Brain microvascular endothelial cell (primary cell): ENCODE results near the gene TSNAXIP1.

Experiments
- DNase-seq: peaks from one replicate; pipeline ENCODE4 v3.0.0-alpha.2; 2020
- H3K27ac ChIP-seq: fragments of 250-450 bp; sonication (Bioruptor Pico); 2 replicates; pipeline ENCODE4 v1.5.1; 2020; ENCODE audit warnings: mild to moderate bottlenecking, moderate library complexity
- H3K27me3 ChIP-seq: fragments of 250-450 bp; sonication (Bioruptor Pico); replicated peaks from 2 replicates; pipeline ENCODE4 v1.5.1; 2020; ENCODE audit warnings: mild to moderate bottlenecking
- H3K36me3 ChIP-seq: fragments of 250-450 bp; sonication (Bioruptor Pico); replicated peaks from 2 replicates; pipeline ENCODE4 v1.5.1; 2020; ENCODE audit warnings: mild to moderate bottlenecking
- H3K4me3 ChIP-seq: 2 replicates; pipeline ENCODE4 v1.5.1; 2011; ENCODE audit warnings: low read depth, mild to moderate bottlenecking, control low read depth, low read length, moderate library complexity
- in situ Hi-C: cut with HindIII; loops from 2 replicates; pipeline ENCODE4 v1.10.0; 2017; ENCODE audit warnings: low sequenced_read_pairs, low pct_ligation_motif_present
- TF ChIP-seq, protein P1 (sequence below): IDR thresholded peaks from 2 replicates; pipeline ENCODE4 v1.5.1; 2011; ENCODE audit warnings: low read depth, mild to moderate bottlenecking, moderate library complexity, low read length, control low read depth, inconsistent platforms; ENCODE audit errors: missing control alignments

Gene TSNAXIP1

DNA sequence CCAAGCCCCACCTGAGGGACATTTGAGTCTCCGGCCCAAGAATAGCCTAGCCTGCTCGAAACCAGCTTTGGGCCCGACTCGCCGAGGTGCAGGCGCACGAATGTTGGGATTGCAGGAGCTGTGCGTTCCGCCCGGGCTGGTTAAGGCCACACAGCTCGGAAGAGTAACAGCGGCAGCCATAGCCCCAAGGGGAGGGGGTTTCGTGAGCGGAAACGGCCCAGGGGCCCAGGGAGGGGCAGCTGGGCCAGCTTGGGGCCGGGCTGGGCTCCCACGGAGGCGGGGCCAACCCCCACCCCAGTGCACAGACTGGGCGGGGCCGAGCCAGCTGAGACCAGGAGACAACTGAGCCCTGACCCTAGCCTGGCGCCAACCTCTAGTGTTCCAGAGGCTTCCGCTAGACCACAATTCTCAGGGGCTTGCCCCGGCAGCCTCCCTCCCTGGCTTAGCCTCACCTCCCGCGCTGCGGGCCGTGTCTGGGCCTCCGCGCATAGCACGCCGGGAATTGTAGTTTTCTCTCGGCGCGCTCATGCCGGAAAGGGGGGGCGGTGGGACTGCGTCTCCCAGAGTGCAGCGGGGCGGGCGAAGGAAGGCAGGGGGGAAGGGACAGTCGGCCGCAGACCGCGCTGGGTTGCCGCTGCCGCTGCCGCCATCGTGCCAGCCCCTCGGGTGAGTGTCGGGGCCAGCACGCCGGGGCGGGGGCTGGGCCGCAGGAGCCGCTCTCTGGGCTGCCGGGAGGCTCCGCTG is 39.8 kb downstream of the TSNAXIP1 start, which contains the start of gene NUTF2:
Gene NUTF2 (plus strand): TSS at position 614 of the 744 bp plus-strand sequence. CDS start 18,198 bp downstream, outside the sequence.
- peak; percentile 90 for DNase-seq
- Histone ChIP-seq H3K36me3 (no peaks in the 10 kb centered on the region), H3K27ac (peak within 1 kb of the TSS; percentile 83), H3K4me3 (peak within 1 kb of the TSS; percentile 91), H3K27me3 (no peaks in the 10 kb centered on the region)
- in situ Hi-C loops, result no loop called here
- TF ChIP-seq, protein P1, sequence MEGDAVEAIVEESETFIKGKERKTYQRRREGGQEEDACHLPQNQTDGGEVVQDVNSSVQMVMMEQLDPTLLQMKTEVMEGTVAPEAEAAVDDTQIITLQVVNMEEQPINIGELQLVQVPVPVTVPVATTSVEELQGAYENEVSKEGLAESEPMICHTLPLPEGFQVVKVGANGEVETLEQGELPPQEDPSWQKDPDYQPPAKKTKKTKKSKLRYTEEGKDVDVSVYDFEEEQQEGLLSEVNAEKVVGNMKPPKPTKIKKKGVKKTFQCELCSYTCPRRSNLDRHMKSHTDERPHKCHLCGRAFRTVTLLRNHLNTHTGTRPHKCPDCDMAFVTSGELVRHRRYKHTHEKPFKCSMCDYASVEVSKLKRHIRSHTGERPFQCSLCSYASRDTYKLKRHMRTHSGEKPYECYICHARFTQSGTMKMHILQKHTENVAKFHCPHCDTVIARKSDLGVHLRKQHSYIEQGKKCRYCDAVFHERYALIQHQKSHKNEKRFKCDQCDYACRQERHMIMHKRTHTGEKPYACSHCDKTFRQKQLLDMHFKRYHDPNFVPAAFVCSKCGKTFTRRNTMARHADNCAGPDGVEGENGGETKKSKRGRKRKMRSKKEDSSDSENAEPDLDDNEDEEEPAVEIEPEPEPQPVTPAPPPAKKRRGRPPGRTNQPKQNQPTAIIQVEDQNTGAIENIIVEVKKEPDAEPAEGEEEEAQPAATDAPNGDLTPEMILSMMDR, result no peak

DNA sequence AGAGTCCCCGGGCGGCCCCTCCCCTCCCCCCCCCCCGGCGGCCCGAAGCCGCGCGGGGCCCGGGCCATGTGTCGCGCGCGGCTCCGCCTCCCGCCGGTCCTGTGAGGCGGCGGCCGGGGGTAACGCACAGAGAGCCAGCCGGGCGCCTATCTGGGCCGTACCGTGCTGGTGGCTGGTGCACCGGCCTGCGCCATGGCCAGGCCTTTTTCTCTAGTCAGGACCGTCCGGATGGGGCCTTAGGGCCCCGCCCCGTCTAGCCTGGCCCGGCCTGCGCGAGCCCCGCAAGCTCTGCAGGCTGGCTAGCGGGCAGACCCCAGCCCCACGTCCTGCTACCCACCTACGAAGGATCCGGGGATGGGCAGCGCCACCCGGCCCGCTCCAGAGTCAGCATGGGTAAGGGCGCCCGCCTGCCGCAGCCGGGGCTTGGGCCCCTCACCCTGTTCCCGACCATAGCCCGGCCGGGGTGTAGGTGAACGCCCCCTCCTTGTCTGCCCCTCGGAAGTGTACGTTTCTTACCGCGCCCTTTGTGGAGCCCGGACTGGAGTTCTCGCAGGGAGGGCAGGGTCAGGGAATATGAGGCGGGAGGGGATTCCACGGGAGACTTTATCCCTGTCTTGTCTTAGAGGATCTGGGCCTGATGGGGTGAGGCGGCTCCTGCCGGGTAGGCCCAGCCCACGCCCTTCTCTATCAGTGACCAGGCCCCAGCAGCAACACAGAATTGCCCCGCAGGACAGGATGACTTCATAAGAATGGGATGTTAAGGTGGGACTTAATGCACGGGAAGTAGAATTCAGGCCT is 40.6 kb downstream of the TSNAXIP1 start, which contains the start of gene CENPT:
Gene CENPT (minus strand): TSS at position 630 of the 798 bp plus-strand sequence. CDS start 13,834 bp downstream, outside the sequence.
- peak within 1 kb of the TSS; percentile 91 for H3K4me3 ChIP-seq
- peak within 1 kb of the TSS; percentile 83 for H3K27ac ChIP-seq
- DNase-seq, result peak; percentile 60
- in situ Hi-C loops, result no loop called here
- H3K36me3 ChIP-seq, result no peaks in the 10 kb centered on the region
- no peaks in the 10 kb centered on the region for H3K27me3 ChIP-seq
- TF ChIP-seq, protein P1, result no peak

DNA sequence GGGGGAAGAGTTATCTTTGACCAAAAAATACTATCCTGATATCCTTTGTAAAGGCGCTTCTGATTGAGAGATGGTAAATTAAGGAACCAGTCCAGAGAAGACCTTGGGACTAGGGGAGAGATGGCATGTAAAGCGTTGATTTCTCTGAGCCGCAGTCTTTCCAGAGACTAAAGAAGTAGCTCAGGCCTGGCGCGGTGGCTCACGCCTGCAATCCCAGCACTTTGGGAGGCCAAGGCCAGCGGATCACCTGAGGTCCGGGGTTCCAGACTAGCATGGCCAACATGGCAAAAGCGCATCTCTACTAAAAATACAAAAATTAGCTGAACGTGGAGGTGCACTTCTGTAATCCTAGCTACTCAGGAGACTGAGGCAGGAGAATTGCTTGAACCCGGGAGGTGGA is 41.4 kb downstream of the TSNAXIP1 start:
- peak overlapping the region; percentile 91 for H3K4me3 ChIP-seq
- TF ChIP-seq, protein P1, result no peak
- peak overlapping the region; percentile 83 for H3K27ac ChIP-seq
- H3K36me3 ChIP-seq, result no peaks in the 10 kb centered on the region
- DNase-seq, result no peak
- no peaks in the 10 kb centered on the region for H3K27me3 ChIP-seq
- in situ Hi-C loops, result no loop called here

DNA sequence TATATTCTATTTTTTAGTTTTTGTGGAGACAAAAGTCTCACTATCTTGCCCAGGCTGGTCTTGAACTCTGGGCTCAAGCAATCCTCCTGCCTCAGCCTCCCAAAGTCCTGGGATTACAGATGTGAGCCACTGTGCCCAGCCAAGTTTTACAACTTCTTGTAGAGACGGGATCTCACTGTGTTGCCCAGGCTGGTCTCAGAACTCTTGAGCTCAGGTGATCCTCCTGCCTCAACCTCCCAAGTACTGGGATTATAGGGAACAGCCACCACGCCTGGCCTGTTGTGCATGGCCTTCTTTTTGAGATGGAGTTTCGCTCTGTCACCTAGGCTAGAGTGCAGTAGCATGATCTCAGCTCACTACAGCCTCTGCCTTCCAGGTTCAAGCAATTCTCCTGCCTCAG is 47.0 kb downstream of the TSNAXIP1 start:
- DNase-seq, result no peak
- Histone ChIP-seq H3K27me3 (no peaks in the 10 kb centered on the region), H3K27ac (no peak overlapping the region), H3K36me3 (no peaks in the 10 kb centered on the region), H3K4me3 (no peak overlapping the region)
- TF ChIP-seq, protein P1, result no peak
- in situ Hi-C loops, result no loop called here

DNA sequence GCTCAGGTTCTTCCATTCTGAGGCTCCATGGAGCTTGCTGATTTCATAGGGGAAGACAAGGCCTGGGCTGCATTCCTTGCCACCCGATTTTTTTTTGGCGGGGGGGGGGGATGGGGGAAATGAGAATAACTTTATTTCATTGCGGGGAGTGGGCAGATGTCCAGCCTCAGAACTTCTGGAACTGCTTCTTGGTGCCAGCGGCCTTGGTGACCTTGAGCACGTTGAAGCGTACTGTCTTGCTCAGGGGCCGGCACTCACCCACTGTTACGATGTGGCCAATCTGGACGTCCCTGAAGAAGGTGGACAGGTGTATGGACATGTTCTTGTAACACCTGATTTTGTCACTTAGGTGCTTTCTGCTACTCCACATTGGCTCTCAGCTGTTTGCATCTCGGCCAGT is 49.1 kb downstream of the TSNAXIP1 start:
- in situ Hi-C loops, result no loop called here
- TF ChIP-seq, protein P1, result no peak
- Histone ChIP-seq H3K4me3 (no peak overlapping the region), H3K36me3 (peaks cover 8% of the 10 kb centered on the region), H3K27ac (no peak overlapping the region), H3K27me3 (no peaks in the 10 kb centered on the region)
- no peak for DNase-seq
